K562 (cell line): ENCODE results near the gene RPL10A. TPM values are rescaled to one million over a fixed set of nuclear protein-coding genes. Genes with fewer than 3 reads are reported as not detected.
A peak's percentile ranks its signal among the peaks of the same experiment; 100 is the strongest.

Experiments
- BDP1 ChIP-seq: IDR thresholded peaks from 3 replicates; pipeline ENCODE4 v1.6.1; 2011; ENCODE audit not compliant: insufficient read length, insufficient read depth
- CBFA2T3 ChIP-seq: fragments of 450-650 bp; IDR thresholded peaks from 2 replicates; pipeline ENCODE4 v1.6.1; 2017
- CEBPG ChIP-seq, 3 experiments: fragments of 200-800 bp in 1 of 3; sonication (Bioruptor generic) in 1 of 3; sonication (generic) in 1 of 3; formaldehyde crosslinking in 1 of 3; IDR thresholded peaks in 2 of 3; conservative IDR thresholded peaks in 1 of 3; 2 replicates each; pipeline versions ENCODE4 v1.6.1 to v1.8.0; 2016 to 2022; ENCODE audit warnings: missing compliant biosample characterization in 2 of 3, missing genetic modification characterization in 2 of 3, mild to moderate bottlenecking in 1 of 3, missing genetic modification reagents in 1 of 3
- HDAC2 ChIP-seq: fragments of 450-650 bp; IDR thresholded peaks from 2 replicates; pipeline ENCODE4 v1.6.1; 2016; ENCODE audit warnings: mild to moderate bottlenecking
- HDAC3 ChIP-seq: fragments of 450-650 bp; IDR thresholded peaks from 2 replicates; pipeline ENCODE4 v1.6.1; 2018; ENCODE audit warnings: borderline replicate concordance, mild to moderate bottlenecking, moderate library complexity; ENCODE audit not compliant: partially characterized antibody
- MTA3 ChIP-seq: fragments of 450-650 bp; formaldehyde crosslinking; IDR thresholded peaks from 2 replicates; pipeline ENCODE4 v1.6.1; 2017; ENCODE audit warnings: mild to moderate bottlenecking, borderline replicate concordance
- NR3C1 ChIP-seq: sonication (generic); formaldehyde crosslinking; IDR thresholded peaks from 2 replicates; pipeline ENCODE4 v1.8.1; 2022; ENCODE audit warnings: missing genetic modification reagents
- POU5F1 ChIP-seq: fragments of 150-350 bp; IDR thresholded peaks from 2 replicates; pipeline ENCODE4 v1.6.1; 2014; ENCODE audit warnings: borderline replicate concordance, low read length, low read depth, mild to moderate bottlenecking; ENCODE audit not compliant: partially characterized antibody
- PRPF4 ChIP-seq: fragments of 200-400 bp; formaldehyde crosslinking; IDR thresholded peaks from one replicate; pipeline ENCODE4 v1.6.1; 2017; ENCODE audit warnings: low read length, low read depth, mild to moderate bottlenecking; ENCODE audit not compliant: insufficient read depth, poor library complexity, severe bottlenecking
- RBFOX2 ChIP-seq: fragments of 200-400 bp; formaldehyde crosslinking; IDR thresholded peaks from 2 replicates; pipeline ENCODE4 v1.6.1; 2017; ENCODE audit warnings: low read depth, mild to moderate bottlenecking, low read length, moderate library complexity
- SIN3B ChIP-seq: fragments of 450-650 bp; IDR thresholded peaks from 2 replicates; pipeline ENCODE4 v1.6.1; 2017; ENCODE audit warnings: low read depth, mild to moderate bottlenecking, moderate library complexity
- SP2 ChIP-seq: IDR thresholded peaks from 2 replicates; pipeline ENCODE4 v1.6.1; 2011; ENCODE audit warnings: mild to moderate bottlenecking, low read depth, low read length, moderate library complexity; ENCODE audit not compliant: poor library complexity, severe bottlenecking; ENCODE audit errors: extremely low read depth
- TEAD1 ChIP-seq, 2 experiments: fragments of 450-650 bp in 1 of 2; sonication (generic) in 1 of 2; formaldehyde crosslinking; IDR thresholded peaks; 2 replicates each; pipeline versions ENCODE4 v1.4.0 to v1.8.0; 2020 to 2022; ENCODE audit warnings: mild to moderate bottlenecking in 2 of 2, missing genetic modification reagents in 1 of 2
- TRIM28 ChIP-seq: fragments of 450-650 bp; IDR thresholded peaks from 2 replicates; pipeline ENCODE4 v1.6.1; 2017
- ZFP36 ChIP-seq: fragments of 150-350 bp; IDR thresholded peaks from 2 replicates; pipeline ENCODE4 v1.6.1; 2018; ENCODE audit warnings: low read length, low read depth; ENCODE audit not compliant: partially characterized antibody
- ZNF395 ChIP-seq: fragments of 200-800 bp; sonication (Bioruptor generic); IDR thresholded peaks from 2 replicates; pipeline ENCODE4 v1.6.1; 2017; ENCODE audit warnings: missing genetic modification characterization, missing compliant biosample characterization
- ZNF445 ChIP-seq: fragments of 250-450 bp; sonication (Bioruptor Pico); IDR thresholded peaks from 2 replicates; pipeline ENCODE4 v1.4.0; 2020; ENCODE audit warnings: low read depth, mild to moderate bottlenecking, moderate library complexity
- ZNF561 ChIP-seq: fragments of 450-650 bp; formaldehyde crosslinking; conservative IDR thresholded peaks from 2 replicates; pipeline ENCODE4 v1.4.0; 2020; ENCODE audit warnings: mild to moderate bottlenecking, moderate library complexity
- ZNF609 ChIP-seq: sonication (generic); formaldehyde crosslinking; IDR thresholded peaks from 2 replicates; pipeline ENCODE4 v1.8.1; 2023; ENCODE audit warnings: missing genetic modification reagents, mild to moderate bottlenecking, borderline replicate concordance
- ZNF699 ChIP-seq: fragments of 250-450 bp; sonication (Bioruptor Pico); IDR thresholded peaks from 2 replicates; pipeline ENCODE4 v1.8.0; 2021; ENCODE audit warnings: mild to moderate bottlenecking, moderate library complexity; ENCODE audit not compliant: insufficient replicate concordance
- ZNF77 ChIP-seq: fragments of 250-450 bp; sonication (Bioruptor Pico); IDR thresholded peaks from 2 replicates; pipeline ENCODE4 v1.5.0; 2020
- polyA plus RNA-seq, 8 experiments: library from polyadenylated mRNA; depleted of rRNA in 4 of 8; stranded (reverse) in 5 of 8; unstranded in 3 of 8; fragments of >200 nt; fragmentation: Nextera tagmentation in 2 of 8; fragmentation: Illumina TruSeq in 1 of 8; extraction: Ambion mirVana in 2 of 8; extraction: Trizol in 1 of 8; gene quantifications; 2 replicates each; pipeline versions ENCODE4 v1.2.1 to v1.2.3, GENCODE V29; 2011 to 2014; ENCODE audit warnings: inconsistent platforms in 1 of 8, missing spikeins in 1 of 8
- total RNA-seq, 7 experiments: library from RNA; depleted of rRNA in 6 of 7; stranded (reverse); fragments of >200 nt in 6 of 7; fragmentation: Illumina TruSeq in 2 of 7; extraction: Trizol in 2 of 7; gene quantifications; 2 replicates each; pipeline versions ENCODE4 v1.2.1 to v1.2.3, GENCODE V29; 2011 to 2021; ENCODE audit warnings: low replicate concordance in 1 of 7
- TF ChIP-seq, protein P1 (sequence below): sonication (generic); formaldehyde crosslinking; IDR thresholded peaks from 2 replicates; pipeline ENCODE4 v1.9.0; 2022; ENCODE audit warnings: mild to moderate bottlenecking, missing genetic modification reagents

RPL10A gene
- total and polyA plus RNA-seq, 9 of the 15 experiments (the other 6 are each of a cell fraction or from before 2014, with no cell fraction given) = 1,589 to 3,237 (median 2,116) TPM

DNA sequence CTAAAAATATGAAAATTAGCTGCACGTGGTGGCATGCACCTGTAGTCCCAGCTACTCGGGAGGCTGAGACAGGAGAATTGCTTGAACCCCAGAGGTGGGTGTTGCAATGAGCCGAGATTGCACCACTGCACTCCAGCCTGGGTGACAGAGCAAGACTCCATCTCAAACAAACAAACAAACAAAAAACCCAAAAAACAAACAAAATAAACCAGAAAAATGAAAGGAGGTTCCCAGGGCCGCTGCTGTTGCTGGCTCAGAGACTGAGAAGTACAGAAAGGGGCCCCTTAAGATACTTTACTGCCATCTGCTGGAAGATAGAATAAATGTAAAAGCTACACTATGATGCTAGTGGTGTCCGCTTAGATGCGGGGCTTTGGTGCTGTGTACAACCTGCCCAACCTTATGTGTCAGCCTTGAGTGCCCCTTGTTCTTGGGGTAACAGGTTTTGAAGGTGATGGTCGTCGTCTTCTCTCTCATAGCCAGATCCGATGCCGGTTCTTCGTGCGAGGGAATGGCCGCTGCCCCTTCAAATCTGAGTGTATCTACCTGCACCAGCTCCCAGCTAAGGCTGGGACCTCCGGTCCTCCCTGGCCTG is 18.8 kb upstream of the RPL10A start (continued):
- TF ChIP-seq BDP1 (no peak), CBFA2T3 (no peak), ZNF561 (CRISPR knock-in tag) (no peak), ZNF699 (CRISPR knock-in tag) (no peak), ZFP36 (no peak), HDAC2 (no peak), ZNF609 (CRISPR knock-in tag) (no peak), SP2 (no peak), POU5F1 (no peak), HDAC3 (no peak), TRIM28 (0 out of 2 replicates have a peak, but pooled peaks have one; percentile 48), SIN3B (no peak), TEAD1 (CRISPR knock-in tag; IDR thresholded peaks at IDR 0.05) (no peak), PRPF4 (no peak), ZNF445 (CRISPR knock-in tag) (no peak), CEBPG (CRISPR knock-in tag; IDR thresholded peaks at IDR 0.05) (no peak), CEBPG (tag; conservative IDR thresholded peaks at IDR 0.05 in 1 of 2, IDR thresholded peaks at IDR 0.05 in 1 of 2) (no peak), RBFOX2 (no peak), ZNF77 (no peak), NR3C1 (CRISPR knock-in tag) (no peak), ZNF395 (CRISPR knock-in tag) (no peak), MTA3 (no peak)
- TF ChIP-seq, protein P1, sequence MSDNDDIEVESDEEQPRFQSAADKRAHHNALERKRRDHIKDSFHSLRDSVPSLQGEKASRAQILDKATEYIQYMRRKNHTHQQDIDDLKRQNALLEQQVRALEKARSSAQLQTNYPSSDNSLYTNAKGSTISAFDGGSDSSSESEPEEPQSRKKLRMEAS (CRISPR knock-in tag) = no peak
